C1 segment of cervical spinal cord (tissue), 14 donors: ENCODE results near the gene TPRG1.

Experiments
- DNase-seq, 14 donors: peaks; one replicate each; lab custom pipeline; 2025; lab: John Stamatoyannopoulos, UW

TPRG1 gene

GRCh38 chr3:189353318-189353965, 181.7 kb downstream of the TPRG1 start:
- no peak for DNase-seq

- no peak for DNase-seq
These were observed 182.5 kb downstream of the TPRG1 start for GRCh38 chr3:189353988-189354889.

- no peak for DNase-seq
These were observed 183.3 kb downstream of the TPRG1 start for GRCh38 chr3:189355115-189355480.

GRCh38 chr3:189355481-189356201, 183.9 kb downstream of the TPRG1 start:
- no peak for DNase-seq

- DNase-seq = no peak
These were observed 188.5 kb downstream of the TPRG1 start for GRCh38 chr3:189360291-189360690.

- no peak for DNase-seq
These were observed 189.5 kb downstream of the TPRG1 start for GRCh38 chr3:189361103-189361835.

- DNase-seq = peak in 2 of 14 donors; percentile 6 to 14
These were observed 192.0 kb downstream of the TPRG1 start for GRCh38 chr3:189363590-189364255.

DNA sequence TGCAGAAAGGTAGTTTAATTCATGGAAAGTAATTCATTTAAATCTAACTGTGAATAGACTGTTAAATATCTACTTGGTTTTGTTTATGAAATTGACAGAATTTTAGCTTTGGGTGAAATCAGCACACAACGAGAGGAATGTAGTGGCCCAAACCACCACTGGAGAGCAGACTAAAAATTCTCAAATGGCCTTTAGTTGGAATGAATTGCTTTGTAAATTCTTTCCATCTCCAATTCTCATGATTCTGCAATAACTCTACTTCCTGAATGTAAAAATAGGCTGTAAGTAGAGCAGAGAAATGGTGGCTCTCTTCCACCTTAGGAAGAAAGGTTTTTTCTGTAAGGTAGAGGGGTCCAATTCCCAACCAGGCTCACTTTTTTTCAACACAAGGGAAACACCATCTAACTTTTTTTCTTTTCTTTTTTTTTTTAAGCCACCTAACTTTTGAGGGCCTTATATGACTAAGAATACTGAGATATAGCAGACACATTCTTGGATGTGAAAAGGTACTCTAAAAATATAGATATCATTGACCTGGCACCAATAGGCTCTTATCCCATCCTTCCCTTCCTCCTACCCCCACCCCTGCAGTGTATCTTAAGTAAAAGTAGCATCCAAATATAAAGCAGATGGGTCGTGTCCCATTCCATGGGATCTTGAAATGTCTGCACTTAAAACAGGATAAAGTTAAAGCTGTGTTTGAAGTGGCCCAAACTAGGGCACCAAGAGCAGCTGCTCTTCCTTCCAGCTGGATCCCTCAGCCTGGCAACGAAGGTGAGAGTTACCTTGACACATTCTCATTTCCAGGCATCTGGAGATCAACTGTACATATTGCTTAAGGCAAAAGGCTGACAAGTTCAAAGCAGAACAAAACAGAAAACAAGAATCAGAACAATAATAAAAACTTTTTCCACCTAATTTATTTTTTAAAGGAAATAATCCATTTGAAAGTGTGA, 194.1 kb downstream of the TPRG1 start:
- no peak for DNase-seq

DNA sequence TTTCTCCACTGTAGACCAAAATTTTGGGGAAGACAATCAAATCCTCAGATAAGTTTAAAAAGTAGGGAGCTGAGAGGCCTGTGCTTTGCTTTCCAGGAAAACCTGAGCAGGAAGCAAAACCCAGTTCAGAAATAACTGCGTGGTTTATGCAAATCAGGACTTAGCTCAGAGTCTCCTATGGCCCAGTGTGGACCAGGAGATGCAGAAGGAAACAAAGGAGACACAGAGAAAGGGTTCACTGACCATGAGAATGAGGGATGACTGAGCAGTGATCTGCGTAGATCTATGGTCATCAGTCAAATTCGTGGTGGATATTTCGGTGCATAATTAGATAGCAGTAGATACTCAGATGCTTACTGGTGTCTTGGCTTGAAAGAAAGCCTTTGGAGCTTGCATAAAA, 196.6 kb downstream of the TPRG1 start:
- DNase-seq = no peak

DNA sequence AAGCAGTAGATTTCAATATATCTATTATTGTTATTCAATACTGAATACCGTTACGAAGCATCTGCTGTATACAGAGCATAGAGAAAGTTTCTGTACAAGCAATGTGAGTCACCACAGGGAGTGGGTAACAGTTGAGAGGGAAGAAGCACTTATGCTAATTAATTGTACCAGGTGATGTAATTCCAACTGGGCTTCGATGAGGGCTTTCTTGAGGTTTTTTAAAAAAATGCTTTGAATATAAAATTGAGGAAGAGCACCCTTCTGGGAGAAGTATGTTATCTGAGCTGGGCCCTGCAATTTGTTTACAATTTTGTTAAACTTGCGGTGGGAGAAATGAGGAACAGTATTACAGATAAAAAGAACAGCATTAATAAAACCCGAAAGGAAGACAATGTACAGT, 197.9 kb downstream of the TPRG1 start:
- DNase-seq = no peak

DNA sequence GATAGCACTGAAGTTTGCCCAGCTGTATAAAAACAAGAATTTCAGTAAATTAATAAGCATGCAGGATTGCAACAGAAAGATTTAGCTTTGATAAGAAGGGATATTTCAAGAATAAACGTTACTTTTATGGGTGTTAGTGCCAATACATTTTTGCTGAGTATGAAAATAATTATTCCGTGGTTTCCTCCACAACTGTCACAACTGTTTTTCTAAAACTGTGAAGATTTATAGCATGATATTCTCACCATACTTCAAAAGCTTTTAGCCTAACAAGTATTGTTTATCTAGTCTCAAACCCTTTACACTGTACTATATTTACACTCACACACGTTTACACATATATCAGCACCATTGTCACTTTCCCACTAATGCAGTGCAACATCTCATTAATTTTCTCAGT, 200.5 kb downstream of the TPRG1 start:
- no peak for DNase-seq
